ENCODE results near the gene NLRX1.

DNA sequence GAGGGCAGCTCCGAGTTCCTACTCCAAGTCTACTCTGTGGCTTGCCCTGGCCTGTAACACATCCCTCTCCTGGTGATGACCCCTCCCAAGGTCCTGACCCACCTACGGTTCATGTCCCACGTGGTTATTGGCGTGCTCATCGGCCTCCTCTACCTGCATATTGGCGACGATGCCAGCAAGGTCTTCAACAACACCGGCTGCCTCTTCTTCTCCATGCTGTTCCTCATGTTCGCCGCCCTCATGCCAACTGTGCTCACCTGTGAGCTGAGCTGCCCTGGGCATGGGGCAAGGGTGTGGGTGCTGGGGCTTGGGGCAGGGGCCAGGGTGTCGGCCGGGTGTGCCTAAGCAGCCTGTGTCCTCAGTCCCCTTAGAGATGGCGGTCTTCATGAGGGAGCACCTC is 10.1 kb upstream of the NLRX1 start:
- TF ChIP-seq RCOR1 (conservative IDR thresholded peaks at IDR 0.05; ENCODE audit: low read depth, low read length) (no peak), YY1 (IDR thresholded peaks at IDR 0.05; ENCODE audit: low read depth, low read length) (no peak), POLR2A (IDR thresholded peaks at IDR 0.05; ENCODE audit: low read depth, low read length) (no peak), ZNF274 (IDR thresholded peaks at IDR 0.05; ENCODE audit: insufficient read depth, insufficient read length) (no peak), IKZF1 (conservative IDR thresholded peaks at IDR 0.05) (no peak), KDM1A (IDR thresholded peaks at IDR 0.05; ENCODE audit: borderline replicate concordance) (no peak), TARDBP (IDR thresholded peaks at IDR 0.05; ENCODE audit: borderline replicate concordance) (no peak)

All from GM12878 (cell line).